Esophagus squamous epithelium (tissue), 4 donors: ENCODE measurements around the gene CMBL.

Source experiments
- POLR2A ChIP-seq, 4 donors: fragments of 450-650 bp; IDR thresholded peaks; one replicate each; pipeline ENCODE4 v1.6.1; 2017; ENCODE audit warnings: antibody characterized with exemption in 4 of 4, mild to moderate bottlenecking in 4 of 4, moderate library complexity in 3 of 4
- TF ChIP-seq, protein P1 (sequence below), 6 experiments: fragments of 450-650 bp in 4 of 6; fragments of 200-600 bp in 2 of 6; sonication (generic) in 2 of 6; IDR thresholded peaks; one replicate each; pipeline ENCODE4 v1.5.1; 2016 to 2019; ENCODE audit warnings: antibody characterized with exemption in 6 of 6, mild to moderate bottlenecking in 4 of 6, moderate library complexity in 4 of 6

DNA sequence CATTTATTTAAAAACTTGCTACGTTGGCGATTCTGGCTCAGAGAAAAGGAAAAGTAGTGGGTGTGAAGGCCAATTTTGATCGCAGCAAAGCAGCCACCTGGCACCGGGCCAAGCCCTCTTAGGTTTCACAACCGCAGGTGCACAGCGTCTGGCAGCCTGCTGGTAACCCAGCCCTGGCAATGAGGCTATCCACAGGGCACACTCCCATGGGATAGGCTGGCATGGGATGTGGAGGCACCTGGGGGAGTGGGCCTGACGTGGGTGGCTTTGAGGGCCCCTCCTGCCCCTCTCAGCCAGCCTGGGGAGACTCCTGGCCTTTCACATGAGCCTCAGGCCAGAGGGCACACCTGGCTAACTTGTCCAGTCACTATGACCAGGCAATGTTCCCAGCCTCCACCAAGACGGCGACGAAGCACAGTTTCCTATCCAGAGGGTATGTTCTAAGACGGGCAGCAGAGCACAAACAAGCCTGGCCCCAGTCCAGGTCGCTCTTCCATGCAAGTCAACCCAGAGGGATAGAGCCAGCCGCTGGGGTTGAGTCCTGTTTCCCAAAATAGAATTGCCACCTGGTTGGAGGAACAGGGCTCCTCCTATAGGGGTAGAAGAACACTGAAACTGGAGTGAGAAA lies 19.0 kb downstream of the CMBL start:
- TF ChIP-seq, protein P1, sequence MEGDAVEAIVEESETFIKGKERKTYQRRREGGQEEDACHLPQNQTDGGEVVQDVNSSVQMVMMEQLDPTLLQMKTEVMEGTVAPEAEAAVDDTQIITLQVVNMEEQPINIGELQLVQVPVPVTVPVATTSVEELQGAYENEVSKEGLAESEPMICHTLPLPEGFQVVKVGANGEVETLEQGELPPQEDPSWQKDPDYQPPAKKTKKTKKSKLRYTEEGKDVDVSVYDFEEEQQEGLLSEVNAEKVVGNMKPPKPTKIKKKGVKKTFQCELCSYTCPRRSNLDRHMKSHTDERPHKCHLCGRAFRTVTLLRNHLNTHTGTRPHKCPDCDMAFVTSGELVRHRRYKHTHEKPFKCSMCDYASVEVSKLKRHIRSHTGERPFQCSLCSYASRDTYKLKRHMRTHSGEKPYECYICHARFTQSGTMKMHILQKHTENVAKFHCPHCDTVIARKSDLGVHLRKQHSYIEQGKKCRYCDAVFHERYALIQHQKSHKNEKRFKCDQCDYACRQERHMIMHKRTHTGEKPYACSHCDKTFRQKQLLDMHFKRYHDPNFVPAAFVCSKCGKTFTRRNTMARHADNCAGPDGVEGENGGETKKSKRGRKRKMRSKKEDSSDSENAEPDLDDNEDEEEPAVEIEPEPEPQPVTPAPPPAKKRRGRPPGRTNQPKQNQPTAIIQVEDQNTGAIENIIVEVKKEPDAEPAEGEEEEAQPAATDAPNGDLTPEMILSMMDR (IDR thresholded peaks at IDR 0.05): no peak
- no peak for TF ChIP-seq POLR2A (IDR thresholded peaks at IDR 0.05)
